HEK293 (cell line): ENCODE results near the gene NHSL2.
A peak's percentile ranks its signal among the peaks of the same experiment; 100 is the strongest.

Experiments
- CTCF ChIA-PET: fragments of 350-600 bp; formaldehyde crosslinking; extraction: SDS; loops from one replicate; lab custom pipeline; 2021; ENCODE audit warnings: antibody characterized with exemption; lab: Yijun Ruan, JAX
- POLR2A ChIA-PET: fragments of 300-600 bp; formaldehyde crosslinking; extraction: SDS; loops from one replicate; lab custom pipeline; 2020; ENCODE audit warnings: antibody characterized with exemption, inconsistent platforms; lab: Yijun Ruan, JAX
- H3K27ac ChIP-seq: fragments of 200-500 bp; sonication (Bioruptor generic); 2 replicates; pipeline ENCODE4 v1.5.1; 2014; ENCODE audit warnings: low read depth, low read length, control low read depth, inconsistent platforms; ENCODE audit errors: extremely low read depth
- H3K36me3 ChIP-seq, 2 experiments: fragments of 200-500 bp in 1 of 2; sonication (Bioruptor generic) in 1 of 2; 1 replicate in 1 of 2; 2 replicates in 1 of 2; pipeline ENCODE4 v1.5.1; 2014 to 2017; ENCODE audit warnings: inconsistent platforms in 2 of 2, low read length in 2 of 2; ENCODE audit not compliant: control insufficient read depth in 2 of 2, insufficient read depth in 1 of 2
- H3K4me1 ChIP-seq: fragments of 200-500 bp; sonication (Bioruptor generic); 2 replicates; pipeline ENCODE4 v1.5.1; 2014; ENCODE audit warnings: mild to moderate bottlenecking, low read length, inconsistent platforms; ENCODE audit not compliant: control insufficient read depth, insufficient read depth
- H3K4me3 ChIP-seq: 2 replicates; pipeline ENCODE4 v1.5.1; 2011; ENCODE audit warnings: low read depth, mild to moderate bottlenecking, control low read depth, low read length, moderate library complexity
- H3K9me3 ChIP-seq: fragments of 200-500 bp; sonication (Bioruptor generic); 2 replicates; pipeline ENCODE4 v1.5.1; 2014; ENCODE audit warnings: low read depth, low read length, inconsistent platforms; ENCODE audit not compliant: control insufficient read depth, insufficient read depth
- AEBP2 ChIP-seq: fragments of 450-650 bp; formaldehyde crosslinking; IDR thresholded peaks from 2 replicates; pipeline ENCODE4 v1.5.1; 2016; ENCODE audit warnings: missing biosample characterization, missing genetic modification characterization, borderline replicate concordance
- GLIS2 ChIP-seq: fragments of 450-650 bp; formaldehyde crosslinking; IDR thresholded peaks from 2 replicates; pipeline ENCODE4 v1.5.1; 2016; ENCODE audit warnings: missing biosample characterization, missing genetic modification characterization
- IKZF3 ChIP-seq: fragments of 450-650 bp; IDR thresholded peaks from 2 replicates; pipeline ENCODE4 v1.5.0; 2018; ENCODE audit warnings: missing biosample characterization, mild to moderate bottlenecking, missing genetic modification characterization, moderate library complexity
- PBX3 ChIP-seq: sonication (generic); formaldehyde crosslinking; IDR thresholded peaks from 2 replicates; pipeline ENCODE4 v1.8.1; 2022; ENCODE audit warnings: mild to moderate bottlenecking, moderate library complexity, missing genetic modification reagents
- ZBTB1 ChIP-seq: fragments of 450-650 bp; formaldehyde crosslinking; IDR thresholded peaks from 2 replicates; pipeline ENCODE4 v1.5.1; 2016; ENCODE audit warnings: missing biosample characterization, missing genetic modification characterization
- ZBTB17 ChIP-seq: fragments of 450-650 bp; formaldehyde crosslinking; IDR thresholded peaks from 2 replicates; pipeline ENCODE4 v1.5.1; 2016; ENCODE audit warnings: missing biosample characterization, missing genetic modification characterization
- ZFHX2 ChIP-seq: fragments of 450-650 bp; formaldehyde crosslinking; conservative IDR thresholded peaks from 2 replicates; pipeline ENCODE4 v1.5.1; 2016; ENCODE audit warnings: missing biosample characterization, missing genetic modification characterization
- ZNF23 ChIP-seq: fragments of 450-650 bp; formaldehyde crosslinking; IDR thresholded peaks from 2 replicates; pipeline ENCODE4 v1.5.1; 2016; ENCODE audit warnings: missing biosample characterization, missing genetic modification characterization, borderline replicate concordance
- ZNF521 ChIP-seq: fragments of 450-650 bp; formaldehyde crosslinking; IDR thresholded peaks from 2 replicates; pipeline ENCODE4 v1.5.1; 2017; ENCODE audit warnings: missing biosample characterization, mild to moderate bottlenecking, missing genetic modification characterization
- ZNF555 ChIP-seq: fragments of 450-650 bp; formaldehyde crosslinking; conservative IDR thresholded peaks from 2 replicates; pipeline ENCODE4 v1.5.1; 2017; ENCODE audit warnings: missing biosample characterization, mild to moderate bottlenecking, missing genetic modification characterization, inconsistent platforms
- ZNF585B ChIP-seq: fragments of 450-650 bp; formaldehyde crosslinking; IDR thresholded peaks from 2 replicates; pipeline ENCODE4 v1.5.1; 2016; ENCODE audit warnings: missing biosample characterization, missing genetic modification characterization
- ZNF621 ChIP-seq: fragments of 450-650 bp; formaldehyde crosslinking; IDR thresholded peaks from 2 replicates; pipeline ENCODE4 v1.5.1; 2017; ENCODE audit warnings: missing biosample characterization, missing genetic modification characterization
- ZNF623 ChIP-seq: fragments of 450-650 bp; formaldehyde crosslinking; IDR thresholded peaks from 2 replicates; pipeline ENCODE4 v1.5.1; 2016; ENCODE audit warnings: missing biosample characterization, missing genetic modification characterization
- ZNF792 ChIP-seq: fragments of 450-650 bp; formaldehyde crosslinking; IDR thresholded peaks from 2 replicates; pipeline ENCODE4 v1.5.1; 2016; ENCODE audit warnings: missing biosample characterization, missing genetic modification characterization
- ZNF830 ChIP-seq: fragments of 450-650 bp; IDR thresholded peaks from 2 replicates; pipeline ENCODE4 v1.5.0; 2018; ENCODE audit warnings: missing biosample characterization, missing genetic modification characterization, low read depth, mild to moderate bottlenecking, moderate library complexity
- TF ChIP-seq, protein P1 (sequence below): fragments of 450-650 bp; formaldehyde crosslinking; IDR thresholded peaks from 2 replicates; pipeline ENCODE4 v1.5.1; 2016; ENCODE audit warnings: missing biosample characterization, missing genetic modification characterization
- TF ChIP-seq, protein P2 (sequence below): fragments of 450-650 bp; formaldehyde crosslinking; IDR thresholded peaks from 2 replicates; pipeline ENCODE4 v1.5.1; 2016; ENCODE audit warnings: missing biosample characterization, missing genetic modification characterization, borderline replicate concordance

NHSL2 gene

DNA sequence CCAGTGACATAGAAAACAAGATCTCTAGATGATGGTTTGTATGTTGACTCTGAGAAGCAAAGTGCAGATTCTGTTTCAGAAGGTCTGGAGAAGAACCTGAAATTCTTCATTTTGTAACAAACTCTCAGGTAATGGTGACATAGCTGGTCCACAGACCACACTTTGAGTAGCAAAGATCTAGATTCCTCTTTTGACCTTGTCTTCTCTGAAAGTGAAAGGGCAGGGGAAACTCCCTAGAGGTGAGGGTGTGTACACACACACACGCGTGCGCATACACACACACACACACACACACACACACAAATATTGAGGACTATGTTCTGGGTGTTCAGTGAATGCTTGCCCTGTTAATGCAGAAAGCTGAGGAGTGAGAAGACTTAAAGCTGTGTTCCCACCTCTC lies 110.1 kb downstream of the NHSL2 start:
- POLR2A ChIA-PET: no interaction called here

DNA sequence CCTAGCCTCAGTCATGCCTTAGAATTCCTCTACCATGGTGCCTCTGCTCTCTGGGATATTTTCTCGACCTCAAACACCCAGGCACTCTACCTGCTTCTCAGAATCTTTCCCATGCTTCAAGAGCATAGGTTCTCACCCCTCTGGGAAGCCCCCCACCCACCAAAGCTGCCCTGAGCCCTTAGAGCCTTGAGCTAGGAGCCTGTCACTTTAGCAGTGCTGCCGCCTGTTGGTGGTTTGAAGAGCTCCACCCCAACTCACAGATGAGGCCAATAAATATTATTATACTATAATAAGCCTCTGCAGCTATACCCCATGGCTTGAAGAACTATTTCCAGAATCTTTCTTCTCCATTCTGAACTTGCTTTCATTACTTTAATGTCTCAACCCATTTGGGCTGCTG lies 111.3 kb downstream of the NHSL2 start:
- Histone ChIP-seq H3K36me3 (no peaks in the 10 kb centered on the region), H3K27ac (no peak overlapping the region), H3K4me3 (no peak overlapping the region), H3K9me3 (no peaks in the 10 kb centered on the region), H3K4me1 (no peaks in the 10 kb centered on the region)
- CTCF ChIA-PET: interaction anchor here (0.5 to 11.0 kb wide), 35 partner anchors 7 to 1836 kb away, joined by 3 to 174 read pairs (median 5); partner anchors contain the start of gene PIN4
- TF ChIP-seq ZBTB17 (tag by site-specific recombination) (no peak), IKZF3 (no peak), ZFHX2 (tag by site-specific recombination) (no peak), ZBTB1 (no peak), ZNF23 (tag by site-specific recombination) (no peak)
- TF ChIP-seq, protein P1, sequence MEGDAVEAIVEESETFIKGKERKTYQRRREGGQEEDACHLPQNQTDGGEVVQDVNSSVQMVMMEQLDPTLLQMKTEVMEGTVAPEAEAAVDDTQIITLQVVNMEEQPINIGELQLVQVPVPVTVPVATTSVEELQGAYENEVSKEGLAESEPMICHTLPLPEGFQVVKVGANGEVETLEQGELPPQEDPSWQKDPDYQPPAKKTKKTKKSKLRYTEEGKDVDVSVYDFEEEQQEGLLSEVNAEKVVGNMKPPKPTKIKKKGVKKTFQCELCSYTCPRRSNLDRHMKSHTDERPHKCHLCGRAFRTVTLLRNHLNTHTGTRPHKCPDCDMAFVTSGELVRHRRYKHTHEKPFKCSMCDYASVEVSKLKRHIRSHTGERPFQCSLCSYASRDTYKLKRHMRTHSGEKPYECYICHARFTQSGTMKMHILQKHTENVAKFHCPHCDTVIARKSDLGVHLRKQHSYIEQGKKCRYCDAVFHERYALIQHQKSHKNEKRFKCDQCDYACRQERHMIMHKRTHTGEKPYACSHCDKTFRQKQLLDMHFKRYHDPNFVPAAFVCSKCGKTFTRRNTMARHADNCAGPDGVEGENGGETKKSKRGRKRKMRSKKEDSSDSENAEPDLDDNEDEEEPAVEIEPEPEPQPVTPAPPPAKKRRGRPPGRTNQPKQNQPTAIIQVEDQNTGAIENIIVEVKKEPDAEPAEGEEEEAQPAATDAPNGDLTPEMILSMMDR (tag by site-specific recombination): peak; percentile 35
- POLR2A ChIA-PET: interaction anchor here (1.1 kb wide), 1 partner anchor 217 kb away, joined by 4 read pairs; the partner anchor contains the start of gene ERCC6L

More for the DNA sequence above, 110.1 kb downstream of the NHSL2 start:
- Histone ChIP-seq H3K4me1 (no peaks in the 10 kb centered on the region), H3K27ac (no peak overlapping the region), H3K4me3 (no peak overlapping the region), H3K9me3 (no peaks in the 10 kb centered on the region), H3K36me3 (no peaks in the 10 kb centered on the region)
- CTCF ChIA-PET: interaction anchor here (0.6 to 11.0 kb wide), 24 partner anchors 9 to 341 kb away, joined by 3 to 174 read pairs (median 5); partner anchors contain the start of genes NHSL2 and RTL5
- TF ChIP-seq ZNF830 (tag by site-specific recombination) (no peak), ZNF555 (tag by site-specific recombination) (no peak), ZNF621 (tag by site-specific recombination) (no peak), GLIS2 (no peak), ZNF623 (tag by site-specific recombination) (no peak), ZNF585B (tag by site-specific recombination) (no peak), ZNF521 (tag by site-specific recombination) (no peak)
- TF ChIP-seq, protein P2, sequence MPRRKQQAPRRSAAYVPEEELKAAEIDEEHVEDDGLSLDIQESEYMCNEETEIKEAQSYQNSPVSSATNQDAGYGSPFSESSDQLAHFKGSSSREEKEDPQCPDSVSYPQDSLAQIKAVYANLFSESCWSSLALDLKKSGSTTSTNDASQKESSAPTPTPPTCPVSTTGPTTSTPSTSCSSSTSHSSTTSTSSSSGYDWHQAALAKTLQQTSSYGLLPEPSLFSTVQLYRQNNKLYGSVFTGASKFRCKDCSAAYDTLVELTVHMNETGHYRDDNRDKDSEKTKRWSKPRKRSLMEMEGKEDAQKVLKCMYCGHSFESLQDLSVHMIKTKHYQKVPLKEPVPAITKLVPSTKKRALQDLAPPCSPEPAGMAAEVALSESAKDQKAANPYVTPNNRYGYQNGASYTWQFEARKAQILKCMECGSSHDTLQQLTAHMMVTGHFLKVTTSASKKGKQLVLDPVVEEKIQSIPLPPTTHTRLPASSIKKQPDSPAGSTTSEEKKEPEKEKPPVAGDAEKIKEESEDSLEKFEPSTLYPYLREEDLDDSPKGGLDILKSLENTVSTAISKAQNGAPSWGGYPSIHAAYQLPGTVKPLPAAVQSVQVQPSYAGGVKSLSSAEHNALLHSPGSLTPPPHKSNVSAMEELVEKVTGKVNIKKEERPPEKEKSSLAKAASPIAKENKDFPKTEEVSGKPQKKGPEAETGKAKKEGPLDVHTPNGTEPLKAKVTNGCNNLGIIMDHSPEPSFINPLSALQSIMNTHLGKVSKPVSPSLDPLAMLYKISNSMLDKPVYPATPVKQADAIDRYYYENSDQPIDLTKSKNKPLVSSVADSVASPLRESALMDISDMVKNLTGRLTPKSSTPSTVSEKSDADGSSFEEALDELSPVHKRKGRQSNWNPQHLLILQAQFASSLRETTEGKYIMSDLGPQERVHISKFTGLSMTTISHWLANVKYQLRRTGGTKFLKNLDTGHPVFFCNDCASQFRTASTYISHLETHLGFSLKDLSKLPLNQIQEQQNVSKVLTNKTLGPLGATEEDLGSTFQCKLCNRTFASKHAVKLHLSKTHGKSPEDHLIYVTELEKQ (tag by site-specific recombination): no peak

DNA sequence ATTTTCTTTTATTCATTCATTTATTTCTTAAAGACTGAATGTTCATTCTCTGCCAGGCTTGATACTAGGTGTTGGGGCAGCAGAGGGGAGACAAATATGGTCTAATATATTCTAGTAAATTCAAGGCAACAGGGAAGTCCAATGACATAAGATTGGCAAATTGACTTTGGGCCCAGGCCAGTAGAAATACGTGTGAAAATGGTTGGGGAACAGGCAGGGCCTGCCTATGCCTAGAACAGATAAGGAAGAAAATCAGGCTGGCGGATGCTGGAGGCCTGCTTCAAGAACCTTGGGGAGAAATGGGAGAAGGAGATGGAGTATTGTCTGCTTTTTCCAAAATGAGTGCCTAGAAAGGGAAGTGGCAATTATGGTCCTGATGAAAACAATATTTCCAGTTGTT lies 112.4 kb downstream of the NHSL2 start:
- H3K4me1 ChIP-seq: no peaks in the 10 kb centered on the region
- TF ChIP-seq ZNF792 (tag by site-specific recombination) (no peak), PBX3 (no peak), AEBP2 (tag by site-specific recombination) (no peak)
- H3K27ac ChIP-seq: no peak overlapping the region
- H3K36me3 ChIP-seq: no peaks in the 10 kb centered on the region
- no peak overlapping the region for H3K4me3 ChIP-seq
- H3K9me3 ChIP-seq: no peaks in the 10 kb centered on the region
- POLR2A ChIA-PET: no interaction called here
- CTCF ChIA-PET: interaction anchor here (0.7 to 11.0 kb wide), 12 partner anchors 7 to 104 kb away, joined by 3 to 174 read pairs (median 8); no protein-coding TSS in a partner anchor
